AG09319 (cell line): ENCODE measurements around the gene HNRNPLL.

Source experiments
- DNase-seq: peaks from one replicate; pipeline ENCODE4 v3.0.0-alpha.2; 2010; ENCODE audit warnings: low read depth; ENCODE audit errors: extremely low read depth
- TF ChIP-seq, protein P1 (sequence below): IDR thresholded peaks from 2 replicates; pipeline ENCODE4 v1.5.1; 2011; ENCODE audit warnings: low read depth, mild to moderate bottlenecking, inconsistent platforms, low read length, moderate library complexity

HNRNPLL gene

DNA sequence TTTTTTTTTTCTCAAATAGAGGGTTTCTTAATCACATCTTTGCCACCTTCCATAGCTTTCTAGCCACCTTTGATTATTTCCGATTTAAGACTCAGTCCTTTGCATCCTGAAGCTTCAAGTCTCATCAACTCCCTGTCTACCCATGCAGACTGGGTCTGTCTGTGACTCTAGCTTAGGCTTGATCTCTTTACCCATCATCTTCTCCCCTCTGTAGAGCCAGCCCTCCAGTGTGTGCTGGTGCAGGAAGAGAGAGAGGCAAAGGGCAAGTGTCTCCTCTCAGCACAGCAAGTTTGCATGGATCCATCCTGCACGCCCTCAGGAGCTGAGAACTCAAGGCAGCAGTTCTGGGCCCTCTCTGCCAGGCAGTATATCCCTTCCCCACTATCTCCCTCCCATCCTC, 70.4 kb downstream of the HNRNPLL start:
- TF ChIP-seq, protein P1, sequence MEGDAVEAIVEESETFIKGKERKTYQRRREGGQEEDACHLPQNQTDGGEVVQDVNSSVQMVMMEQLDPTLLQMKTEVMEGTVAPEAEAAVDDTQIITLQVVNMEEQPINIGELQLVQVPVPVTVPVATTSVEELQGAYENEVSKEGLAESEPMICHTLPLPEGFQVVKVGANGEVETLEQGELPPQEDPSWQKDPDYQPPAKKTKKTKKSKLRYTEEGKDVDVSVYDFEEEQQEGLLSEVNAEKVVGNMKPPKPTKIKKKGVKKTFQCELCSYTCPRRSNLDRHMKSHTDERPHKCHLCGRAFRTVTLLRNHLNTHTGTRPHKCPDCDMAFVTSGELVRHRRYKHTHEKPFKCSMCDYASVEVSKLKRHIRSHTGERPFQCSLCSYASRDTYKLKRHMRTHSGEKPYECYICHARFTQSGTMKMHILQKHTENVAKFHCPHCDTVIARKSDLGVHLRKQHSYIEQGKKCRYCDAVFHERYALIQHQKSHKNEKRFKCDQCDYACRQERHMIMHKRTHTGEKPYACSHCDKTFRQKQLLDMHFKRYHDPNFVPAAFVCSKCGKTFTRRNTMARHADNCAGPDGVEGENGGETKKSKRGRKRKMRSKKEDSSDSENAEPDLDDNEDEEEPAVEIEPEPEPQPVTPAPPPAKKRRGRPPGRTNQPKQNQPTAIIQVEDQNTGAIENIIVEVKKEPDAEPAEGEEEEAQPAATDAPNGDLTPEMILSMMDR = no peak
- DNase-seq = no peak

- DNase-seq = no peak
- TF ChIP-seq, protein P1 = no peak
Measured at GRCh38 chr2:38529208-38529607, 73.5 kb downstream of the HNRNPLL start.

DNA sequence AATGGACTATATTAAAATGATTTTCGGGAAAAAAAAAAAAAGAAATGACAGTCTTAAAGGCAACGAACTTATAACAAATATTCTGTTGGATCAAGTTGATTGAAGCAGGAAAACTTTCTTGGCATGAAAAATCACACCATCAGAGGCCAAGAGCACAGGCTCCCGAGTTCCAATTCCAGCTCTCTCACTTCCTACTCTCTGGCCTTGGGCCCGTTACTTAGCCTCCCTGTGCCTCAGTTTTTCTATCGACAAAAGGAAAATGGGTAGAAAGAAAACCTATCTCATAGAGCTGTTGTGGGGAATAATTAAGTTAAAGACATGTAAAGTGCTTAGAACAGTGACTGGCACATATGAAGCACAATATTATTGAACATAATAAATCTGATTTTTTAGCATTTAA, 74.2 kb downstream of the HNRNPLL start:
- no peak for DNase-seq
- TF ChIP-seq, protein P1 = no peak

DNA sequence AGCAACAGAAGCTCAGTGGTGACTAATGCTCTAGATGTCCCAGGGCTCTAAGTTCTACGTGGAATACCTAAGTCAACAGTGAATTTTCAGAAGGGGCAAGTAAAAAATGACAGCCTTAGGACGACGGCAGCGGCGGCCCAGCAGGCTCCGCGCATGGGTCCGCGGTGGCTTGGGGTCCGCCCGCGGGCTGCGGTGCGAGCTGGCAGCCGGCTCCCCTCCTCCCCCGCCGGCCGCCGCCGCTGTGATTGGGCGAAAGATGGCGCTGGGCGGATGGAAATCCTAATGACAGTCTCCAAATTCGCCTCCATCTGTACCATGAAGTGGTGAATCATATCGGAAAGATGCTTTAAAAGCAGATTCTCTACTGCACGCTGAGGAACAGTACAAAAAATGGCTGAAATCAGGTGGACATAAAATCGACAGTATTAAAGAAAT, 74.7 kb downstream of the HNRNPLL start:
- DNase-seq = no peak
- TF ChIP-seq, protein P1 = no peak

GRCh38 chr2:38527338-38528007, 75.3 kb downstream of the HNRNPLL start:
- TF ChIP-seq, protein P1 = no peak
- DNase-seq = no peak

DNA sequence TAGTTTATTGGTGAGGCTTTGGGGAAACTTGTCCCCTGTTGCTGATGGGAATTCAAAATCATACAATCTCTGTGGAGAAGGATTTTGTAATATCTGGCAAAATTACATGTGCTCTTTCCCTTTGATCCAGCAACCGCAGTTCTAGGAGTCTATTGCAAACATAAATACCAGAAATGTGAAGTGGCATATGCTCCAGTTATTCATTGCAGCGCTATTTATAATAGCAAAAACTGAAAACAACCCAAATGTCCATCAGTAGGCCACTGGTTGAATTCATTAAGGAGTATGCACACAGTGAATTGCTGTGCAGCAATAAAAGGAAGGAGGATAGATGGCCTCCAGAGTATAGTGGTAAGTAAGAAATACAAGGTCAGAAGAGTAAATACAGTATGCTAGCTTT, 76.5 kb downstream of the HNRNPLL start:
- TF ChIP-seq, protein P1 = no peak
- peak; percentile 74 for DNase-seq

DNA sequence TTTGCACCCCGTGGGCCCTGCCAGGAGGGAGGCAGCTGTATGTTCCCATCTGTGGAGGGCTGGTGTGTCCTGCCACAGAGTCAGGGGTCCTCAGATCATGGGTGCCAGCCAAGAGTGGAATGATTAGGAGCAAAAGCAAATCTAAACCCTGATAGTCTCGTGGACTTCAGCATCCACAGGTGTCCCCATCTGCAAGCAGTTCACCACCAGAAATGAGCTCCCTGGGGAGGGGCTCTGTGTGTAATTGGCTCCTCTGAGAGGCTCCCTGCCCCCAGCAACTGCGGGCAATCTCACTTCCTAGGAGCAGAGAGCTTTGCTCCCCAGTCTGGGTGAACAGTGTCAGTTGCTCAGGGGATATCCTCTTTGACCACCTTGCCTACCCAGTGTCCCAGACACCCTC, 78.1 kb downstream of the HNRNPLL start:
- DNase-seq = no peak
- TF ChIP-seq, protein P1 = no peak
